Smooth muscle cell (in vitro differentiated cells): Measurements from ENCODE around the gene DYNAP. TPM values are rescaled to one million over a fixed set of nuclear protein-coding genes. Genes with fewer than 3 reads are reported as not detected.

Experiments used
- DNase-seq: peaks from one replicate; lab custom pipeline; 2025; ENCODE audit not compliant: unreplicated experiment; lab: John Stamatoyannopoulos, UW
- H2AFZ ChIP-seq: fragments of 200-600 bp; sonication (generic); 2 replicates; pipeline ENCODE4 v1.6.0; 2016; ENCODE audit warnings: antibody characterized with exemption, low read depth, mild to moderate bottlenecking
- H3F3A ChIP-seq: fragments of 200-600 bp; sonication (generic); 2 replicates; pipeline ENCODE4 v1.6.0; 2017; ENCODE audit warnings: antibody characterized with exemption, low read depth
- H3K27ac ChIP-seq: fragments of 200-600 bp; sonication (generic); 2 replicates; pipeline ENCODE4 v1.5.1; 2016; ENCODE audit warnings: low read depth, mild to moderate bottlenecking
- H3K27me3 ChIP-seq: fragments of 200-600 bp; sonication (generic); 2 replicates; pipeline ENCODE4 v1.6.1; 2016; ENCODE audit warnings: low read depth, mild to moderate bottlenecking
- H3K36me3 ChIP-seq: fragments of 200-600 bp; sonication (generic); 2 replicates; pipeline ENCODE4 v1.5.1; 2016; ENCODE audit warnings: low read depth
- H3K4me1 ChIP-seq: fragments of 200-600 bp; sonication (generic); 2 replicates; pipeline ENCODE4 v1.5.1; 2016; ENCODE audit warnings: low read depth
- H3K4me2 ChIP-seq: fragments of 200-600 bp; sonication (generic); 2 replicates; pipeline ENCODE4 v1.6.0; 2016; ENCODE audit warnings: mild to moderate bottlenecking
- H3K4me3 ChIP-seq: fragments of 200-600 bp; sonication (generic); 2 replicates; pipeline ENCODE4 v1.5.1; 2016; ENCODE audit warnings: mild to moderate bottlenecking
- H3K79me2 ChIP-seq: fragments of 200-600 bp; sonication (generic); 2 replicates; pipeline ENCODE4 v1.6.0; 2016; ENCODE audit warnings: low read depth, mild to moderate bottlenecking
- H3K9ac ChIP-seq: fragments of 200-600 bp; sonication (generic); 2 replicates; pipeline ENCODE4 v1.6.0; 2016; ENCODE audit warnings: low read depth
- H3K9me3 ChIP-seq: fragments of 200-600 bp; sonication (generic); replicated peaks from 2 replicates; pipeline ENCODE4 v1.5.1; 2016; ENCODE audit warnings: low read depth
- H4K20me1 ChIP-seq: fragments of 200-600 bp; sonication (generic); 2 replicates; pipeline ENCODE4 v1.6.0; 2016; ENCODE audit warnings: low read depth
- CTCF ChIP-seq: fragments of 200-600 bp; sonication (generic); IDR thresholded peaks from 2 replicates; pipeline ENCODE4 v1.5.1; 2017; ENCODE audit warnings: borderline replicate concordance, mild to moderate bottlenecking, antibody characterized with exemption; ENCODE audit not compliant: insufficient read depth, poor library complexity, severe bottlenecking
- WGBS: methylation state at CpG from one replicate; pipeline ENCODE4 v1.1.7; 2016; ENCODE audit warnings: low lambda C conversion rate; 5-methylcytosine and 5-hydroxymethylcytosine counted together
- polyA plus RNA-seq: library from polyadenylated mRNA; unstranded; fragments of >200 nt; fragmentation: Nextera tagmentation; extraction: Ambion mirVana; gene quantifications from 2 replicates; pipeline ENCODE4 v1.2.1, GENCODE V29; 2016
- total RNA-seq: library from RNA; depleted of rRNA; stranded (reverse); fragments of >200 nt; gene quantifications from 2 replicates; pipeline ENCODE4 v1.2.3, GENCODE V29; 2014

DYNAP gene
- total and polyA plus RNA-seq, 2 experiments from 2014 or later: not detected

DNA sequence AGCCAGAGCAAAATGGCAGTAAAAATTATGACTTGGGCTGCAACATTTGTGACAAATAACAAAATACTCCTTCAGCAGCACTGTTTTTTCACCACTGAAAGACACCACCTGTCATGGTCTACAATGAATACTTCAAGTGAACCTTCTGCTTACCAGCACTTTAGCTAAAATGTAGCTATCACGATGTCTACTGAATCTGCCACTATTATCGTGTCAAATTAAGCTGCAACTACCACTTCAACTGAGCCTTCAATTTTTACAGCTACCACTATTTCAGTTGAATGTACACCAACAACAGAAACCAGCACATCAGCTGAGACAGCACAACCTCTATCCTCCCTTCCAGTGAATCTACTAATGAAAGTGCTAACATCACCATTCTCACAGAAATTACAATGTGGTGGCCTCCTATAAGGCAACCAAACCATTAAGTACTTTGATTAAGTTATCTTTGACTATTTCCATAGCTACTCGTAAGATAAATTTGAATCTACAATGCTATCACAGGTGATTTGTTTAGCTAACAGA, 10.8 kb upstream of the DYNAP start:
- Histone ChIP-seq H3K27ac (no peak overlapping the region), H3K79me2 (no peaks in the 10 kb centered on the region), H3K9ac (no peak overlapping the region), H3K36me3 (no peaks in the 10 kb centered on the region), H3K27me3 (no peaks in the 10 kb centered on the region), H2AFZ (no peak overlapping the region), H3K4me1 (no peaks in the 10 kb centered on the region), H3K9me3 (no peaks in the 10 kb centered on the region), H4K20me1 (no peaks in the 10 kb centered on the region), H3K4me2 (no peak overlapping the region), H3F3A (no peaks in the 10 kb centered on the region), H3K4me3 (no peak overlapping the region)
- no peak for DNase-seq
- WGBS: 85% methylated on average over 3 of the region's 3 CpGs
- no peak for TF ChIP-seq CTCF

GRCh38 chr18:54584065-54584464, 7.0 kb upstream of the DYNAP start:
- Histone ChIP-seq H3F3A (no peaks in the 10 kb centered on the region), H2AFZ (no peak overlapping the region), H3K9me3 (no peaks in the 10 kb centered on the region), H3K4me1 (no peaks in the 10 kb centered on the region), H3K27me3 (no peaks in the 10 kb centered on the region), H3K9ac (no peak overlapping the region), H3K36me3 (no peaks in the 10 kb centered on the region), H3K79me2 (no peaks in the 10 kb centered on the region), H4K20me1 (no peaks in the 10 kb centered on the region), H3K27ac (no peak overlapping the region), H3K4me2 (no peak overlapping the region), H3K4me3 (no peak overlapping the region)
- no peak for TF ChIP-seq CTCF
- no peak for DNase-seq
- WGBS: 88% methylated on average over 1 of the region's 1 CpG

DNA sequence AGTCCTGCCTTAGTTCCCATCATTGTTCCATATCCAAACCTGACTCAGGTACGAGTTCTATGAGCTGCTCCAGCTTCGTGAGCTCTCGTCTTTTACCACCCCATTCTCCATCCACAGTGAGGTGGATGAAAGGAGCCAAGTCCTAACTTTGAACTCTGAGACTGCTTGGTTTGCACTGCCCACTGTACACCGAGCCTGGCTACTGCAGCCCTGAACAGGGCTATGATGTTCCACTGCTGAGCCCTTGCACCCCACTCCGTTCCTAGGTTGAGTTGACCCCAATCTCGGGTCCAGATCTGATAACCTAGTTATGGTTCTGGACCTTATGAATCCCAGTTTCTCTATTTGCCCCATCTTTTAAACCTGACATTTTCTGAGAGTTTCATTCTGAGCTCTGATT, 5.3 kb upstream of the DYNAP start:
- H3K27ac ChIP-seq: no peak overlapping the region
- H3K4me2 ChIP-seq: no peak overlapping the region
- H2AFZ ChIP-seq: no peak overlapping the region
- no peaks in the 10 kb centered on the region for H3K27me3 ChIP-seq
- no peaks in the 10 kb centered on the region for H3F3A ChIP-seq
- no peaks in the 10 kb centered on the region for H3K9me3 ChIP-seq
- TF ChIP-seq CTCF: no peak
- no peaks in the 10 kb centered on the region for H3K4me1 ChIP-seq
- no peaks in the 10 kb centered on the region for H3K36me3 ChIP-seq
- DNase-seq: no peak
- no peaks in the 10 kb centered on the region for H4K20me1 ChIP-seq
- no peak overlapping the region for H3K9ac ChIP-seq
- H3K79me2 ChIP-seq: no peaks in the 10 kb centered on the region
- no peak overlapping the region for H3K4me3 ChIP-seq
- 90% methylated on average over 6 of the region's 6 CpGs for WGBS

DNA sequence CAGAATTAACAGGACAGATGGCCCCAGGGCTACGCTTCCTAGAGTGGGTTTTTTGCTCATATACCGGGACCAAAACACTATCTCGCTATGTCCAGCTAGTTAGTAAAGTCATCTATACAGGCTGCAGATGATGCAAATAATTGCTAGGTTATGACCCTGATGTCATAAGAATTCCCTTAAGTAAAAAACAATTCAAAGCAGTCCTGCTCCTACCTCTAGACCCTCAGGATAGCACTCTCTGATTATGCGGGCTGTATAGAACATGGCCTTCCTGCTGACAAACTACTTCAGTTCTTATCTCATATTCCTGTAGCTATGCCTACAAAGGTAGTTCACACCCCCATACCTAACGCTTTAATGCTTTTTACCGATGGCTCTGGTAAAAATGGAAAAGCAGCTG, 13.2 kb downstream of the DYNAP start:
- Histone ChIP-seq H3K4me1 (peaks cover 3% of the 10 kb centered on the region), H3K9ac (no peak overlapping the region), H3K27ac (no peak overlapping the region), H3K4me2 (no peak overlapping the region), H3K4me3 (no peak overlapping the region), H4K20me1 (no peaks in the 10 kb centered on the region), H3F3A (no peaks in the 10 kb centered on the region), H3K79me2 (no peaks in the 10 kb centered on the region), H3K36me3 (no peaks in the 10 kb centered on the region), H3K9me3 (no peaks in the 10 kb centered on the region), H3K27me3 (no peaks in the 10 kb centered on the region), H2AFZ (no peak overlapping the region)
- no peak for DNase-seq
- no peak for TF ChIP-seq CTCF
- WGBS: 91% methylated on average over 6 of the region's 6 CpGs
